ENCODE measurements around the gene ADGRB3.

Gene ADGRB3

DNA sequence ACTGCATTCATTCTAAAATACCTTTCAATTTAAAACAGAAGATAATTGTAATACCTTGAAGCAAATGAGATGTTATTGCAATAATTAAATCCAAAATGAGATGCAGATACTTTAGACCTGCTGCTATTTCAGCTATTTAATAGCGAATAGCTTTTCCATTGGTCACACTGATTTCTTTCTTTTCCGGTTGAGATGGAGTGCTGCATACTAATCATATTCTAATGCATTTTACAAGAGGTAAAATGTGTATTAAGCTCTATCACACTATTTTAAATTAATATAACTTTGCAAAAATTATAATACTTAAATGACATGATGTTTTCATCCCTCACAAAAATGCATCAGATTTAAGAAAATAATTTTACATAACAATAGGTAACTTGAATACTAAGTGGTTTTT is 74.0 kb downstream of the ADGRB3 start:
- DNase-seq (ENCODE audit: low read depth) = no peak

DNA sequence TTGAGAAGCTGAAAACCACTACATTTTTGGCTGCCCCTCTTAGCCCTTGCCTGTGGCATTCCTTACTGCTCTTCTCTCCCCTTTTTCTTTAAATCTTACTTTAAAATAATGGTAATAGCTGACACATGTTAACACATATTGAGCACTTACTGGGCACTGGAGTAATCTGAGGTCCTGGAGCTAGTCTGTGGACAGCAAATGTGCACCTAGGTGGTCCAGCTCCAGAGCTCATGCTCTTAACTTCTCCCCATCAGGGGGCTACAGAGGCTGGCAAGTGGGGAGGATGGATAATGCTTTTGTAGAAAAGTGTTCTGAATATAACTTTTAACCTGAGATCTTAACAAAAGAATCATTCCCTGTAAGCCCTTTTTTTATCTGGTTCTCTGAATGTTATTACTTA is 74.8 kb downstream of the ADGRB3 start:
- no peak for DNase-seq (ENCODE audit: low read depth)

DNA sequence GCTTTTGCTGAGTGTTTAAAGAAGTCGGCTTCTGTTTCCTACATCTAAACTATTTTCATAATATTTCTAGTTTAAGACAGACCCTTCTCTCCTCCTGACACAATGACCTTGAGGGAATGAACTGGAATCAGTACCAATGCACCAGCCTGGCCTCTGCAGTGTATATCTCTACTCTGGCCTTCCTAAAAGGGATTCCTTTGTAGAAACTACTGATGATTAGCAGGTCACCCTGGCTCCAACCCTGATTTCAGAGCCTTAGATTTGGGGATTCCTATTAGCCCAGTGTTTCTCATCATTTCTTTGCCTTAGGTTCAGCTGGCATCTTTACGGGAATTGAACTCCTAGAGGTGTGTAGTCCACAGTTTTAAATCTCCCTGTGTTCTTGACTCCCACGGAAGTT is 75.4 kb downstream of the ADGRB3 start:
- no peak for DNase-seq (ENCODE audit: low read depth)

DNA sequence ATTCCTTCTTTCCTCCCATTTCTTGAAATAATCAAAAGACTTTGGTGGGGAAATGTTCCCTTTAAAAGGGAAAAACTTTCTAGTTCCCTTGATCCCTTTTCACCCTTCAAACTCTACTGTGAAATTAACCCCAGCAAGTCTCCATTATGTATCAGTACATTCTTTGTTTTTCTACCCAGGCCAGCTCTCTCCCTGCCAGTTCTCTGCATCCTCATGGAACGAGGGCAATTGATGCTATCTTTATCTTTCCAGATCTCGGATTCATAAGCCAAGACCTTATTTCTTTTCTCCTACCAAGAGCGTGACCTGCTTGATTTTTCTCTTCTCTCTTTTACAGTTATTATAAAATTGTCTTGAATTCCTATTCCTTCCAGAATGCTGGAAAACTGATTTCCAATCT is 75.8 kb downstream of the ADGRB3 start:
- DNase-seq (ENCODE audit: low read depth) = no peak

- no peak for DNase-seq (ENCODE audit: low read depth)
Observed at GRCh38 chr6:68711386-68712000, 76.4 kb downstream of the ADGRB3 start.

- DNase-seq (ENCODE audit: low read depth) = no peak
Observed at GRCh38 chr6:68716620-68717019, 81.5 kb downstream of the ADGRB3 start.

GRCh38 chr6:68718385-68719073 is 83.4 kb downstream of the ADGRB3 start:
- no peak for DNase-seq (ENCODE audit: low read depth)

GRCh38 chr6:68719761-68720160 is 84.7 kb downstream of the ADGRB3 start:
- no peak for DNase-seq (ENCODE audit: low read depth)

GRCh38 chr6:68722891-68723527 is 87.9 kb downstream of the ADGRB3 start:
- DNase-seq (ENCODE audit: low read depth) = no peak

DNA sequence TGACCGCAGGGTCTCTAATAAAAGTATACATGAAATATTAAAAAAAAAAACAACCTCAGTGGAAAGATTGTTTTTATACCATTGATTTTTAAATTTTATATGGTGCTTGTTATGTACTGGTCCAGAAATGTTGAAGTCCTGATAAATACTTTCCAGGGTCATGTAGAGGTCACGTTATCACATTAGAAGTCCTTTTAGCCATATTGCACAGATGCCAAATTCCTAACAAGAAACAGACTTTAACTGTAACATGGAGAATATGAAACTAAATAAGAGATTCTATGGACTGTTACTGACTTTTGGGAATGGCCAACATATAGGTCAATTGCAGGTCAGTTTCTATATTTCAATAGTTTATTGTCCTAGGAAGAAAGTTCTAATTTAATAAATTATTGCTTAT is 89.0 kb downstream of the ADGRB3 start:
- DNase-seq (ENCODE audit: low read depth) = no peak

DNA sequence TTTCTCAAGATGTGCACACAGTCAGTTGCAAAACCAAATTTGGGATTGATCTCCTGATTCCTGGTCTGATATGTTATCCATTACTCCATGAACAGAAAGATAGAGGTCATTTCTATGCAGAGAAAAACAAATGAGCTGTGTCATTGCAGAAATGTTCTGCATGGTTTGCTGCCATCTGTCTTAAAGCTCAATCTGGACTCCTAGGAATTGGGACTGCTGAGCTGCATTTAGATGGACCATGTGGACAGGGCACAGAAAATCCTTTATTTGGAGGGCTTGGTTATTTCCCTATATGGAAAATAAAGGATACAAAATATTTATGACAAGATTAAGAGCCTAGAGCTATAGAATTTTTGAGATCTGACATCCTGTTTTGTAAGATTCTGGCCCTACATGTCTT is 91.3 kb downstream of the ADGRB3 start:
- DNase-seq (ENCODE audit: low read depth) = no peak

GRCh38 chr6:68726992-68727391 is 91.9 kb downstream of the ADGRB3 start:
- DNase-seq (ENCODE audit: low read depth) = no peak

GRCh38 chr6:68727699-68728098 is 92.6 kb downstream of the ADGRB3 start:
- DNase-seq (ENCODE audit: low read depth) = no peak

- no peak for DNase-seq (ENCODE audit: low read depth)
Observed at GRCh38 chr6:68728159-68728979, 93.3 kb downstream of the ADGRB3 start.

DNA sequence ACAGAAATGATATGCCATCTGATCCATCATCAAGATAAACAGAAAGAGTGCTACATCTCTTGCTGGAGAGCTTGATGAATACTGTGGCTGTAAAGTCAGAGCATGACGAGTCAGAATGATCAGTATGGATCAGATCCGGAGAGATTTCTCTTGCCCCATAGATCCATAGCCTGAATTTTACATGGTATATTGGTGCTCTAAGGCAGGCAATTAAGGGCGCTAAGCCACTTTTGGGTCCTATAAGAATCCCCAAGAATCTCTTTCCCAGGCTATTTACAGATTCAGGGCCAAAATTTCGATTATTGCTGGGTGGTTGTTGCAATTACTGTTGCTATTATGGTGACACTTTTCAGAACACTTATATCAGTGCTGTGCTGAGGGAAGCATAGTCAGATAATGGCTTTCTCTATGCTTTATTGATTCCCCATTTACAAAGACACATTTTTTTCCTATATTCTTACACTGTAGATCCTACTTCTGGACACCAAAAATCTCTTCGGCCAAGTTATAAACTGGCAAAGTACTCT is 94.4 kb downstream of the ADGRB3 start:
- DNase-seq (ENCODE audit: low read depth) = no peak

GRCh38 chr6:68730291-68731054 is 95.4 kb downstream of the ADGRB3 start:
- no peak for DNase-seq (ENCODE audit: low read depth)

- DNase-seq (ENCODE audit: low read depth) = no peak
Observed at GRCh38 chr6:68732423-68732822, 97.3 kb downstream of the ADGRB3 start.

DNA sequence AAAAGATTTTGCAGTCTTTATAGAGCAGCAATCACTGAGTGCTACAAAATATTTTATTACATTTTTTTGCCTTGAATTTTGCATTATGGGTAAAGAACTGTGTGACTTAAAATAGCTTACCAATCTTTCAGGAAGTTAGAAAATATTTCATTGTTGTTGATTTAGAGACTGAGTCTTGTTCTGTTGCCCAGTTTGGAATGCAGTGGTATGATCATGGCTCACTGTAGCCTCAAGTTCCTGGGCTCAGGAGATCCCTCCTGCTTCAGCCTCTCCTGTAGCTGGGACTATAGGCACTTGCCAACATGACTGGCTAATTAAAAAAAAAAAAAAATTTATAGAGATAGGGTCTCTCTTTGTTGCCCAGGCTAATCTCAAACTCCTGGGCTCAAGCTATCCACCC is 100.8 kb downstream of the ADGRB3 start:
- DNase-seq (ENCODE audit: low read depth) = no peak

DNA sequence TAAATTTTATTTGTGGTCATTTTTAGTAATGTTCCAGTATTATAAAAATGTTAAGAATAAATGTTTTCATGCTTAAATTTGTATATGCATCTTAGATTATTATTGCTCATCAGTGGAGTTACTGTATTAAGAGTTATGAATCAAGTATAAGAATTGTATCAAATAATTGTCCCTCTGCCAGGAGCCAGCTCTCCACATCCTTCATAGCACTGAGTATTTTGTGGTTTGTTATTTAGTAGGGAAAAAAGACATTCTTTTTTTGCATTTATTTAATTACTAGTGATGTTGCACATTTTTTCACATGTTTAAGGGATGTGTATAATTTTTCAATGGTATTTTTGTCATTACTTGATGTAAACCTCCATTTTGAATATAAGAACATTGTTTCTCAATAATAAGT is 102.0 kb downstream of the ADGRB3 start:
- DNase-seq (ENCODE audit: low read depth) = no peak

DNA sequence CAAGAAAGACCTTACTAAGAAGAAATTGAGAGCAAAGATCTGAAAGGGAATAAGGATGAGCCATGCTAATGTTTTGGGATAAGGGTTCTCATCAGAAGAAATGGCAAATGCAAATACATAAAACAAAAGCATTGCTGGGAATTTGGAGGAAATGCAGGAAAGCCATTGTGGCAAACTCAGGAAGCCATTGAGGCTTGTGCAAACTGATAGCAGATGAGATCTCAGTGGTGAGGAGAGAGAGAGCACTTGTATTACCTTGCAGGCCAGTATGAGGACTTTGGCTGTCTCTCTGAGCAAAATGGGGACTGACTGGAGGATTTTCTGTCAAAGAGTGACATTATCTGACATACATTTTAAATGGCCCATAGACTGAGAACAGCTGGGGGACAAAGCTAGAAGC is 103.0 kb downstream of the ADGRB3 start:
- DNase-seq (ENCODE audit: low read depth) = no peak

DNA sequence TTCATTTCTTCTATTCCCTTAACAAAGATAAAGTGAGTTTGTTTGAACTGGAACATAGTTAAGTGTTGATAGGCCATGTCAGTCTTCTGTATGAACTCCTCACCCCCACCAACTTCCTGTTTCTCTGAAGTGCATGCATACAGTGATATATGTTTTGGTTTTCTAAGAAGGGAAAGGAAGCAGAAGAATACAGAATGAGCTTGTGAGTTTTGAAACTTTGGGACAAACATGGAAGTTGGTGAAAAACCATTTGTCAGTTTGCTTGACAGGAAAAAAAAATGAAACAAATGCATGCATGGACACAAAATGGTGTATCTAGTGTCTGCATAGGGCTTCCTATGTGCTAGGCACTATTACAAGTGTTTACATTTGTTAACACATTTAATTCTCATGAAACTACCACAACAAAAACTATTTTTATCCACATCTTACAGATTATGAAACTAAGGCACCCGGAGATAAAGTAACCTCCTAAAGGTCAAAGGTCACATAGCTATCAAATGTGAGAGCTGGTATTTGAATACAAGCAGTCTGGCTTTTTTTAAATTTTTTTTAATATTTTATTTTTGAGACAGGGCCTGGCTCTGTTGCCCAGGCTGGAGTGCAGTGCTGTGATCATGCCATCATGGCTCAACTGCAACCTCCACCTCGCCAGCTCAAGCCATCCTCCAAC is 105.9 kb downstream of the ADGRB3 start:
- DNase-seq (ENCODE audit: low read depth) = no peak

Measured in activated T-cell treated with anti-CD3 and anti-CD28 coated beads for 48 hours (primary cell).